ENCODE results near the gene EHBP1. TPM values are rescaled to one million over a fixed set of nuclear protein-coding genes. Genes with fewer than 3 reads are reported as not detected.

EHBP1 gene
- total and polyA plus RNA-seq, 4 experiments from 2014 or later: 9.2 to 31.9 (median 21.0) TPM

DNA sequence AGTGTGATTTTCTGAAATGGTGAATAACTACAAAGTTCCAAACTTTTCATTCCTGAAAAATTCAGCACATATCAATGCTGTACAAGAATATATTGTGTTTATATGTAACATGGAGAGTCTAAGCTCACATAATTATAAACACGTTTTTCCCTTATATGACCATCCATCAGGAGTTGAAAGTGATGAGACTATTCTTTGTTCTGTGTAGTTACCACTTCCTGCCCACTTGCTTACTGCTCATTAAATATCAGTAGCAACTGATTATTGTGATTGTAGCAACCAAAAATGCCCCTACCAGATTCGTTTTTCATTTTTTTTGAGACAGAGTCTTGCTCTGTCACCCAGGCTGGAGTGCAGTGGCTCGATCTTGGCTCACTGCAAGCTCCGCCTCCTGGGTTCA is 375.9 kb downstream of the EHBP1 start:
- H3K36me3 ChIP-seq (ENCODE audit: insufficient read depth, low read length): no peaks in the 10 kb centered on the region
- no peak overlapping the region for H3K27ac ChIP-seq (ENCODE audit: low read depth, low read length)
- H3K27me3 ChIP-seq (ENCODE audit: insufficient read depth, low read length): no peaks in the 10 kb centered on the region
- intact Hi-C loops (cut with micrococcal nuclease): no loop called here
- no peak for DNase-seq
- H3K4me3 Mint-ChIP-seq: no peak overlapping the region
- POLR2A ChIA-PET (ENCODE audit: partially characterized antibody): no interaction called here
- peaks cover 0 to 4% (median under 1%) of the 10 kb centered on the region in 8 donors for H3K9me3 Mint-ChIP-seq
- no peaks in the 10 kb centered on the region for H3K9me3 ChIP-seq (ENCODE audit: control insufficient read depth in 1 of 2, low read length in 2 of 2)
- peaks cover 0 to 1% (median 0%) of the 10 kb centered on the region in 4 donors for H3K4me1 Mint-ChIP-seq
- no peak overlapping the region for H3K27ac Mint-ChIP-seq
- H3K4me3 ChIP-seq (ENCODE audit: low read length in 2 of 2): no peak overlapping the region
- H3K4me1 ChIP-seq (ENCODE audit: insufficient read depth, low read length): no peaks in the 10 kb centered on the region
- CTCF ChIA-PET (ENCODE audit: partially characterized antibody): no interaction called here
- H3K36me3 Mint-ChIP-seq: no peaks in the 10 kb centered on the region
- H3K27me3 Mint-ChIP-seq: peaks cover 13 to 18% of the 10 kb centered on the region in 2 donors

DNA sequence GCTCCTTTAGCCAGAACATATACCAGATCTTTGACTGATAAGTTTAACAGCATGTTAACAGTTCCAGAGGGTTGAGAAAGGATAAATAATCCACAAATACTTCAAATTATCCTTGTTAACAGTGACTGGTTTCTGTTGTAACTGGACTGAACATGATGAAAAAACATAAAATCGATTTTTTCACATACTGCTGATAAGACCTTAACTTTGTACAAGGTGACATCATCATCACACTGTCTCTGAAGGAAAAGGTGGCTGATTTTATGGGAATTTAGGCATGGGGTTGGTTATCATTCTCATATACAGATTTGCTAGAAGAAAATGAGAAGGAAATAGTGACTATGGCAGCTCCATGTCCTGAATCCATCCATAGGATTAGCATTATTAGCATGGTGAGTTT is 381.2 kb downstream of the EHBP1 start:
- H3K36me3 ChIP-seq (ENCODE audit: insufficient read depth, low read length): no peaks in the 10 kb centered on the region
- ChIA-PET POLR2A (ENCODE audit: partially characterized antibody) (no interaction called here), CTCF (ENCODE audit: partially characterized antibody) (no interaction called here)
- Mint-ChIP-seq H3K9me3 (peaks cover 0 to 14% (median under 1%) of the 10 kb centered on the region in 8 donors), H3K27ac (no peak overlapping the region), H3K4me3 (no peak overlapping the region), H3K27me3 (peaks cover 4 to 5% of the 10 kb centered on the region in 2 donors), H3K4me1 (no peaks in the 10 kb centered on the region), H3K36me3 (no peaks in the 10 kb centered on the region)
- no peak overlapping the region for H3K27ac ChIP-seq (ENCODE audit: low read depth, low read length)
- DNase-seq: no peak
- no peaks in the 10 kb centered on the region for H3K27me3 ChIP-seq (ENCODE audit: insufficient read depth, low read length)
- H3K4me1 ChIP-seq (ENCODE audit: insufficient read depth, low read length): no peaks in the 10 kb centered on the region
- intact Hi-C loops (cut with micrococcal nuclease): no loop called here
- H3K4me3 ChIP-seq (ENCODE audit: low read length in 2 of 2): no peak overlapping the region
- H3K9me3 ChIP-seq (ENCODE audit: control insufficient read depth in 1 of 2, low read length in 2 of 2): no peaks in the 10 kb centered on the region

GRCh38 chr2:63092401-63092800 is 386.9 kb downstream of the EHBP1 start:
- CTCF ChIA-PET (ENCODE audit: partially characterized antibody): no interaction called here
- Mint-ChIP-seq H3K4me3 (no peak overlapping the region), H3K27me3 (peaks cover 4 to 7% of the 10 kb centered on the region in 2 donors)

DNA sequence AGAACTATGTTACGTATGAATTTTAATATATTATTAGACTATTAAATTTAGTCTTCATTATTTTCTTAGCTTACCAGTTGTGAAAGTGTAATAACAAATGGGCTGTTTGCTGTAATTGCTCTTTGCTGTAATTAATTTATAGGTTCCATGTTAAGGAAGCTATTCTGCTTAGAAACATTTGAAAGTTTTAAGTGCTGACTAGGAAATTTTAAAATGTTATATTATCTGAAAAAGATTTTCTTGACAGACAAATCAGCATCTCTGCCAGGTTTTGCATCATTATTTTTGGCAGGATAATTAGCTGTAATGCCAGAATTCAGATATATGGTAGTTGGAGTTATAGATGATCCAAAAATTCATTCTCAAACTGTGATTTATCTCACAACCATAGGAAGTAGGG is 387.3 kb downstream of the EHBP1 start:
- H3K9me3 ChIP-seq (ENCODE audit: control insufficient read depth in 1 of 2, low read length in 2 of 2): no peaks in the 10 kb centered on the region
- intact Hi-C loops (cut with micrococcal nuclease): no loop called here

More at GRCh38 chr2:63092401-63092800, 386.9 kb downstream of the EHBP1 start:
- intact Hi-C loops (cut with micrococcal nuclease): no loop called here
- Histone ChIP-seq H3K27ac (ENCODE audit: low read depth, low read length) (no peak overlapping the region), H3K4me1 (ENCODE audit: insufficient read depth, low read length) (no peaks in the 10 kb centered on the region), H3K36me3 (ENCODE audit: insufficient read depth, low read length) (no peaks in the 10 kb centered on the region), H3K4me3 (ENCODE audit: low read length in 2 of 2) (no peak overlapping the region), H3K9me3 (ENCODE audit: control insufficient read depth in 1 of 2, low read length in 2 of 2) (no peaks in the 10 kb centered on the region), H3K27me3 (ENCODE audit: insufficient read depth, low read length) (no peaks in the 10 kb centered on the region)
- Mint-ChIP-seq H3K27ac (no peak overlapping the region), H3K36me3 (no peaks in the 10 kb centered on the region), H3K4me1 (no peaks in the 10 kb centered on the region), H3K9me3 (peaks cover 0 to 12% (median 3%) of the 10 kb centered on the region in 8 donors)
- DNase-seq: no peak
- POLR2A ChIA-PET (ENCODE audit: partially characterized antibody): no interaction called here

DNA sequence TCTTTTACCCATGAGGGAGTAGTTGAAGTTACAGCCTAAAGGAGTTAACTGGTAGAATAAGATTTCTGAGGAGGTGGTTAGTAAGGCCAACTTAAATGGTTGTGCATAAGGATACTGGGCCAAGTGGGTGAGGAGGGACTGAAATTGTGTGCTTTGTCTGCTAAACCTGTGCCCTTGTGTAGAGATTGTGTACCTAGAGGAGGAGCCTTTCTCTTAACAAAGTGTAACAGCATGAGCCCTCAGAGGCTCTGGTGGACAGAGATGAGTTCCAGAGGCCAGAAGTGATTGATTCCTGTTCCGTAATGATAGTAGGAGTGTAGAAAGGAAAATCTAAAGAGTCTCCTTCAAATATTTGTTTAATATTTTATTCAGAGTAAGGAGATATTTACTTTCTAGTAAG is 388.0 kb downstream of the EHBP1 start:
- H3K36me3 Mint-ChIP-seq: no peaks in the 10 kb centered on the region
- no peaks in the 10 kb centered on the region for H3K36me3 ChIP-seq (ENCODE audit: insufficient read depth, low read length)
- no peak overlapping the region for H3K4me3 Mint-ChIP-seq
- H3K27ac ChIP-seq (ENCODE audit: low read depth, low read length): no peak overlapping the region
- no peak overlapping the region for H3K27ac Mint-ChIP-seq
- DNase-seq: no peak
- H3K9me3 Mint-ChIP-seq: peaks cover 0 to 10% (median 3%) of the 10 kb centered on the region in 8 donors
- intact Hi-C loops (cut with micrococcal nuclease): no loop called here
- H3K4me1 ChIP-seq (ENCODE audit: insufficient read depth, low read length): no peaks in the 10 kb centered on the region
- H3K4me3 ChIP-seq (ENCODE audit: low read length in 2 of 2): no peak overlapping the region
- peaks cover 4 to 7% of the 10 kb centered on the region in 2 donors for H3K27me3 Mint-ChIP-seq
- CTCF ChIA-PET (ENCODE audit: partially characterized antibody): no interaction called here
- POLR2A ChIA-PET (ENCODE audit: partially characterized antibody): no interaction called here
- H3K4me1 Mint-ChIP-seq: no peaks in the 10 kb centered on the region
- H3K27me3 ChIP-seq (ENCODE audit: insufficient read depth, low read length): no peaks in the 10 kb centered on the region
- H3K9me3 ChIP-seq (ENCODE audit: control insufficient read depth in 1 of 2, low read length in 2 of 2): no peaks in the 10 kb centered on the region

More for the DNA sequence above, 387.3 kb downstream of the EHBP1 start:
- Mint-ChIP-seq H3K4me1 (no peaks in the 10 kb centered on the region), H3K36me3 (no peaks in the 10 kb centered on the region), H3K4me3 (no peak overlapping the region), H3K27me3 (peaks cover 4 to 7% of the 10 kb centered on the region in 2 donors), H3K9me3 (peaks cover 0 to 12% (median 3%) of the 10 kb centered on the region in 8 donors), H3K27ac (no peak overlapping the region)
- Histone ChIP-seq H3K27ac (ENCODE audit: low read depth, low read length) (no peak overlapping the region), H3K27me3 (ENCODE audit: insufficient read depth, low read length) (no peaks in the 10 kb centered on the region), H3K4me3 (ENCODE audit: low read length in 2 of 2) (no peak overlapping the region), H3K36me3 (ENCODE audit: insufficient read depth, low read length) (no peaks in the 10 kb centered on the region), H3K4me1 (ENCODE audit: insufficient read depth, low read length) (no peaks in the 10 kb centered on the region)
- CTCF ChIA-PET (ENCODE audit: partially characterized antibody): no interaction called here
- DNase-seq: no peak
- POLR2A ChIA-PET (ENCODE audit: partially characterized antibody): no interaction called here

Other genes starting within 250 kb of the EHBP1 start
- gene TMEM17, start 199.5 kb upstream of the EHBP1 start, total RNA-seq: not detected
- gene TMEM17, start 199.5 kb upstream of the EHBP1 start, polyA plus RNA-seq: not detected